A673 (cell line): ENCODE data around the gene GIPC2. TPM values are rescaled to one million over a fixed set of nuclear protein-coding genes. Genes with fewer than 3 reads are reported as not detected.
"Not testable (repeated sequence)": the region's sequence is repeated elsewhere in the genome, so short reads cannot be mapped to it uniquely, and the experiment has no call there.

Source experiments
- BruUV-seq: library from RNA; stranded (reverse); fragments of 400-500 nt; replicated peaks from 2 replicates; lab custom pipeline; 2021; lab: Mats Ljungman, UMichigan
- CTCF ChIA-PET: fragments of 300-600 bp; sonication (Branson Sonifier 250); formaldehyde crosslinking; loops from one replicate; lab custom pipeline; 2022; ENCODE audit warnings: antibody characterized with exemption; lab: Charles Lee
- POLR2A ChIA-PET: fragments of 300-600 bp; sonication (Branson Sonifier 250); formaldehyde crosslinking; loops from one replicate; lab custom pipeline; 2022; ENCODE audit warnings: antibody characterized with exemption; ENCODE audit not compliant: low non-redundant PET; lab: Charles Lee
- DNase-seq: peaks from one replicate; pipeline ENCODE4 v3.0.0-alpha.2; 2015; ENCODE audit warnings: low spot score
- H3K27ac ChIP-seq: fragments of 200-600 bp; sonication (generic); 2 replicates; pipeline ENCODE4 v1.5.1; 2016; ENCODE audit warnings: mixed run types, low read depth, mild to moderate bottlenecking, mixed read lengths, antibody characterized with exemption, low read length; ENCODE audit not compliant: poor library complexity, severe bottlenecking
- H3K27me3 ChIP-seq: fragments of 200-600 bp; sonication (generic); replicated peaks from 2 replicates; pipeline ENCODE4 v1.6.1; 2017; ENCODE audit warnings: mixed run types, low read depth, mild to moderate bottlenecking, mixed read lengths, antibody characterized with exemption, low read length; ENCODE audit not compliant: insufficient read depth, poor library complexity
- H3K36me3 ChIP-seq: fragments of 200-600 bp; sonication (generic); 2 replicates; pipeline ENCODE4 v1.6.1; 2016; ENCODE audit warnings: mixed run types, mild to moderate bottlenecking, mixed read lengths, antibody characterized with exemption, low read length; ENCODE audit not compliant: insufficient read depth, poor library complexity, severe bottlenecking
- H3K4me1 ChIP-seq: fragments of 200-600 bp; sonication (generic); 2 replicates; pipeline ENCODE4 v1.6.1; 2017; ENCODE audit warnings: mixed run types, mild to moderate bottlenecking, mixed read lengths, antibody characterized with exemption, low read length; ENCODE audit not compliant: insufficient read depth, poor library complexity, severe bottlenecking
- H3K4me3 ChIP-seq: fragments of 200-600 bp; sonication (generic); 2 replicates; pipeline ENCODE4 v1.5.1; 2016; ENCODE audit warnings: low read depth, mixed run types, mild to moderate bottlenecking, mixed read lengths, low read length; ENCODE audit not compliant: poor library complexity, severe bottlenecking
- H3K9me3 ChIP-seq: fragments of 200-600 bp; sonication (generic); 2 replicates; pipeline ENCODE4 v1.6.1; 2016; ENCODE audit warnings: mixed run types, low read depth, mild to moderate bottlenecking, mixed read lengths, antibody characterized with exemption, low read length; ENCODE audit not compliant: poor library complexity, severe bottlenecking
- EZH2 ChIP-seq: fragments of 200-600 bp; sonication (generic); IDR thresholded peaks from 2 replicates; pipeline ENCODE4 v1.6.1; 2017; ENCODE audit warnings: borderline replicate concordance, low read depth, mild to moderate bottlenecking, mixed read lengths, antibody characterized with exemption, low read length; ENCODE audit not compliant: poor library complexity, severe bottlenecking
- intact Hi-C: fragments of 100-400 bp; cut with micrococcal nuclease; formaldehyde crosslinking; loops from one replicate; pipeline ENCODE4 v1.10.0; 2022; ENCODE audit not compliant: unreplicated experiment
- total RNA-seq: library from RNA; stranded (reverse); gene quantifications from 2 replicates; pipeline ENCODE4 v1.2.3, GENCODE V29; 2021
- TF ChIP-seq, protein P1 (sequence below): fragments of 300-800, 200-600 bp; sonication (generic); conservative IDR thresholded peaks from 2 replicates; pipeline ENCODE4 v1.5.1; 2017; ENCODE audit warnings: low read depth, mild to moderate bottlenecking, antibody characterized with exemption, low read length, moderate library complexity, mixed read lengths

GIPC2 gene
- total RNA-seq, 1 experiment from 2014 or later = not detected

DNA sequence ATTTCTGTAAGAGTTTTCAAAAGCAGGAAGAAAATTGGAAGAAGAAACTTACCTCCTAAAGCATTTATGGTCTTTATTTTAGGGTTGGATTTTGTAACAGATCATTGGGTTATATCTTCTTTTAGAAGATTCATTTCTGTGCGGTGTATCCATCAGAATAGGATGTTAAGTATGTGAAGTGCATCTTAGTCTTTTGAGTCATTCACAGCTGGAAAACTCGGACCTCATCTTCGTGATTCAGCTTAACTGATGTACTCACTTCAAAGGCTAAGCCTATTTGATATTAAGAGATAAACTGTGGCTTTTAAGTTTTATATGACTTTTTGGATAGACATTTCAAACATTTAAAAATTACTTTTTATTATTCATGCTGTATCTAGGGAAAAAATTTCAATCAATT lies 56.3 kb downstream of the GIPC2 start:
- H3K4me3 ChIP-seq = no peak overlapping the region
- no peak for DNase-seq
- H3K4me1 ChIP-seq = no peaks in the 10 kb centered on the region
- CTCF ChIA-PET = no interaction called here
- BruUV-seq = no TSS peak
- H3K9me3 ChIP-seq = no peaks in the 10 kb centered on the region
- intact Hi-C loops = no loop called here
- no peaks in the 10 kb centered on the region for H3K27me3 ChIP-seq
- POLR2A ChIA-PET = no interaction called here
- H3K27ac ChIP-seq = no peak overlapping the region
- H3K36me3 ChIP-seq = no peaks in the 10 kb centered on the region
- TF ChIP-seq, protein P1, sequence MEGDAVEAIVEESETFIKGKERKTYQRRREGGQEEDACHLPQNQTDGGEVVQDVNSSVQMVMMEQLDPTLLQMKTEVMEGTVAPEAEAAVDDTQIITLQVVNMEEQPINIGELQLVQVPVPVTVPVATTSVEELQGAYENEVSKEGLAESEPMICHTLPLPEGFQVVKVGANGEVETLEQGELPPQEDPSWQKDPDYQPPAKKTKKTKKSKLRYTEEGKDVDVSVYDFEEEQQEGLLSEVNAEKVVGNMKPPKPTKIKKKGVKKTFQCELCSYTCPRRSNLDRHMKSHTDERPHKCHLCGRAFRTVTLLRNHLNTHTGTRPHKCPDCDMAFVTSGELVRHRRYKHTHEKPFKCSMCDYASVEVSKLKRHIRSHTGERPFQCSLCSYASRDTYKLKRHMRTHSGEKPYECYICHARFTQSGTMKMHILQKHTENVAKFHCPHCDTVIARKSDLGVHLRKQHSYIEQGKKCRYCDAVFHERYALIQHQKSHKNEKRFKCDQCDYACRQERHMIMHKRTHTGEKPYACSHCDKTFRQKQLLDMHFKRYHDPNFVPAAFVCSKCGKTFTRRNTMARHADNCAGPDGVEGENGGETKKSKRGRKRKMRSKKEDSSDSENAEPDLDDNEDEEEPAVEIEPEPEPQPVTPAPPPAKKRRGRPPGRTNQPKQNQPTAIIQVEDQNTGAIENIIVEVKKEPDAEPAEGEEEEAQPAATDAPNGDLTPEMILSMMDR = no peak
- no peak for TF ChIP-seq EZH2

DNA sequence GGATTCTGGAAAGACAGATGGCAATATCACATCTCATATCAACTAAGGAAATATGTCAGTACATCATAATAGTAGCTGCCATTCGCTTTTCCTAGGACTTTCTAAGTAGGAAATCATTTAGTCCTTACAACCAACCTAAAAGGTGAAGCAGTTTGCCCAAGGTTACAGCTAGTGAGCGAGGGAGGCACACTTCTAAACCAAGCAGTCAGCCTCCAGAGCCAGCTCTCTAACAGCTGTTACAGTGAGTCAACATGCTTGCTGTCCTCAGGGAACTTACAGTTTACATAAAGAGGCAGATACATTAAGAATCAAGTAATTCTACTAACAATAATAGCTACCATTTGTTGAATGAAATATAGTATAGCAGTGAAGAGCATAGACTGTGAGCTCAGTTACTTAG lies 57.1 kb downstream of the GIPC2 start:
- no peak for DNase-seq
- TF ChIP-seq, protein P1 = no peak
- no peak for TF ChIP-seq EZH2
- no peaks in the 10 kb centered on the region for H3K9me3 ChIP-seq
- H3K4me3 ChIP-seq = no peak overlapping the region
- no peaks in the 10 kb centered on the region for H3K27me3 ChIP-seq
- no peak overlapping the region for H3K27ac ChIP-seq
- CTCF ChIA-PET = interaction anchor here (0.5 to 1.1 kb wide), 2 partner anchors 12 to 386 kb away, joined by 5 read pairs; no protein-coding TSS in a partner anchor
- intact Hi-C loops = no loop called here
- POLR2A ChIA-PET = no interaction called here
- no peaks in the 10 kb centered on the region for H3K36me3 ChIP-seq
- no TSS peak for BruUV-seq
- H3K4me1 ChIP-seq = no peaks in the 10 kb centered on the region

DNA sequence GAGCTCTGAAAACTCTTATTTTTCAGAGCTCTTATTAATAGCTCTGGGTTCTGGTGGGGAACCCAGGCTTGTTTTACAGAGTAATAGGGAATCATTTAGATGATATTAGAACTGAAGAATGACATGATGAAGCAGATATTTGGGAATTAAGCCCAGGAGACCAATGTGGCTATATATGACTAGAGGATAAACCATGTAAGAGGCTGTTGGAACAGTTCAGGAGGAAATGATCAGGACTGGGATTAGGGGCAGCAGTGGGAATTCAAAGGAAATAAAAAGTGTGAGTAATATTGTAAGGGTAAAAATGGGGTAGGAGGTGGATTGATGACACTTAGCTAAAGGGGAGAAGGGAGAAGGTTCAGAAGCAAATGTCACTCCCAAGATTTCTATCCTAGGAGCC lies 58.6 kb downstream of the GIPC2 start:
- intact Hi-C loops = no loop called here
- TF ChIP-seq, protein P1 = no peak
- TF ChIP-seq EZH2 = no peak
- Histone ChIP-seq H3K4me1 (no peaks in the 10 kb centered on the region), H3K4me3 (no peak overlapping the region), H3K9me3 (no peaks in the 10 kb centered on the region), H3K27ac (no peak overlapping the region), H3K36me3 (no peaks in the 10 kb centered on the region), H3K27me3 (no peaks in the 10 kb centered on the region)
- no peak for DNase-seq
- no TSS peak for BruUV-seq
- CTCF ChIA-PET = no interaction called here
- POLR2A ChIA-PET = no interaction called here

DNA sequence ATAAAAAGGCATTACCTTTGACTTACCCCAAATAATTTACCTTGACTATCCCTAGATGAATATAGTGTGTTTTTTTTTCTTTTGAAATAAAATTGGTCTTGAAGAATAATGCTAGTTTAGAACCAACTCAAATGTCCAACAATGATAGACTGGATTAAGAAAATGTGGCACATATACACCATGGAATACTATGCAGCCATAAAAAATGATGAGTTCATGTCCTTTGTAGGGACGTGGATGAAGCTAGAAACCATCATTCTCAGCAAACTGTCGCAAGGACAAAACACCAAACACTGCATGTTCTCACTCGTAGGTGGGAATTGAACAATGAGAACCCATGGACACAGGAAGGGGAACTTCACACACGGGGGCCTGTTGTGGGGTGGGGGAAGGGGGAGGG lies 63.9 kb downstream of the GIPC2 start:
- BruUV-seq, DNase-seq, H3K27me3 ChIP-seq, CTCF ChIA-PET, H3K36me3 ChIP-seq, H3K27ac ChIP-seq, H3K9me3 ChIP-seq, H3K4me3 ChIP-seq, H3K4me1 ChIP-seq, POLR2A ChIA-PET: not testable (repeated sequence)
- intact Hi-C loops = loop anchor here (5.0 to 10.0 kb wide), 6 partner anchors 195 to 1955 kb away; no protein-coding TSS in a partner anchor
